HEK293 (cell line): ENCODE measurements around the gene GATA3.

Experiments used
- CTCF ChIA-PET: fragments of 350-600 bp; formaldehyde crosslinking; extraction: SDS; loops from one replicate; lab custom pipeline; 2021; ENCODE audit warnings: antibody characterized with exemption; lab: Yijun Ruan, JAX
- POLR2A ChIA-PET: fragments of 300-600 bp; formaldehyde crosslinking; extraction: SDS; loops from one replicate; lab custom pipeline; 2020; ENCODE audit warnings: antibody characterized with exemption, inconsistent platforms; lab: Yijun Ruan, JAX
- H3K27ac ChIP-seq: fragments of 200-500 bp; sonication (Bioruptor generic); 2 replicates; pipeline ENCODE4 v1.5.1; 2014; ENCODE audit warnings: low read depth, low read length, control low read depth, inconsistent platforms; ENCODE audit errors: extremely low read depth
- H3K36me3 ChIP-seq, 2 experiments: fragments of 200-500 bp in 1 of 2; sonication (Bioruptor generic) in 1 of 2; 1 replicate in 1 of 2; 2 replicates in 1 of 2; pipeline ENCODE4 v1.5.1; 2014 to 2017; ENCODE audit warnings: inconsistent platforms in 2 of 2, low read length in 2 of 2; ENCODE audit not compliant: control insufficient read depth in 2 of 2, insufficient read depth in 1 of 2
- H3K4me1 ChIP-seq: fragments of 200-500 bp; sonication (Bioruptor generic); 2 replicates; pipeline ENCODE4 v1.5.1; 2014; ENCODE audit warnings: mild to moderate bottlenecking, low read length, inconsistent platforms; ENCODE audit not compliant: control insufficient read depth, insufficient read depth
- H3K4me3 ChIP-seq: 2 replicates; pipeline ENCODE4 v1.5.1; 2011; ENCODE audit warnings: low read depth, mild to moderate bottlenecking, control low read depth, low read length, moderate library complexity
- H3K9me3 ChIP-seq: fragments of 200-500 bp; sonication (Bioruptor generic); 2 replicates; pipeline ENCODE4 v1.5.1; 2014; ENCODE audit warnings: low read depth, low read length, inconsistent platforms; ENCODE audit not compliant: control insufficient read depth, insufficient read depth
- BCL11B ChIP-seq: fragments of 450-650 bp; formaldehyde crosslinking; IDR thresholded peaks from 2 replicates; pipeline ENCODE4 v1.5.1; 2016; ENCODE audit warnings: low read depth, missing biosample characterization, missing genetic modification characterization
- CTCF ChIP-seq: fragments of 450-650 bp; formaldehyde crosslinking; IDR thresholded peaks from 2 replicates; pipeline ENCODE4 v1.5.1; 2016; ENCODE audit warnings: missing biosample characterization, missing genetic modification characterization
- HOXC10 ChIP-seq: sonication (generic); formaldehyde crosslinking; IDR thresholded peaks from 2 replicates; pipeline ENCODE4 v1.8.1; 2023; ENCODE audit warnings: mild to moderate bottlenecking, missing genetic modification reagents
- INSM2 ChIP-seq: fragments of 450-650 bp; formaldehyde crosslinking; IDR thresholded peaks from 2 replicates; pipeline ENCODE4 v1.5.1; 2016; ENCODE audit warnings: missing biosample characterization, missing genetic modification characterization
- KLF8 ChIP-seq: fragments of 450-650 bp; formaldehyde crosslinking; IDR thresholded peaks from 2 replicates; pipeline ENCODE4 v1.5.1; 2016; ENCODE audit warnings: missing biosample characterization, missing genetic modification characterization
- OVOL3 ChIP-seq: fragments of 450-650 bp; formaldehyde crosslinking; IDR thresholded peaks from 2 replicates; pipeline ENCODE4 v1.5.1; 2016; ENCODE audit warnings: missing biosample characterization, missing genetic modification characterization
- PRDM10 ChIP-seq: fragments of 450-650 bp; formaldehyde crosslinking; IDR thresholded peaks from 2 replicates; pipeline ENCODE4 v1.5.1; 2016; ENCODE audit warnings: missing biosample characterization, missing genetic modification characterization
- WT1 ChIP-seq: fragments of 450-650 bp; formaldehyde crosslinking; IDR thresholded peaks from 2 replicates; pipeline ENCODE4 v1.5.1; 2016; ENCODE audit warnings: missing biosample characterization, missing genetic modification characterization
- ZBTB20 ChIP-seq: fragments of 450-650 bp; formaldehyde crosslinking; IDR thresholded peaks from 2 replicates; pipeline ENCODE4 v1.5.1; 2016; ENCODE audit warnings: missing biosample characterization, missing genetic modification characterization
- ZFP3 ChIP-seq: fragments of 450-650 bp; formaldehyde crosslinking; IDR thresholded peaks from 2 replicates; pipeline ENCODE4 v1.5.1; 2016; ENCODE audit warnings: low read depth, missing biosample characterization, missing genetic modification characterization
- ZFP37 ChIP-seq: fragments of 450-650 bp; formaldehyde crosslinking; IDR thresholded peaks from 2 replicates; pipeline ENCODE4 v1.5.1; 2016; ENCODE audit warnings: missing biosample characterization, missing genetic modification characterization
- ZFP69B ChIP-seq: fragments of 450-650 bp; formaldehyde crosslinking; IDR thresholded peaks from 2 replicates; pipeline ENCODE4 v1.5.1; 2016; ENCODE audit warnings: missing biosample characterization, missing genetic modification characterization
- ZNF10 ChIP-seq: fragments of 450-650 bp; formaldehyde crosslinking; IDR thresholded peaks from 2 replicates; pipeline ENCODE4 v1.5.1; 2017; ENCODE audit warnings: missing biosample characterization, missing genetic modification characterization
- ZNF24 ChIP-seq: fragments of 450-650 bp; formaldehyde crosslinking; IDR thresholded peaks from 2 replicates; pipeline ENCODE4 v1.5.1; 2016; ENCODE audit warnings: missing biosample characterization, missing genetic modification characterization
- ZNF394 ChIP-seq: fragments of 450-650 bp; formaldehyde crosslinking; IDR thresholded peaks from 2 replicates; pipeline ENCODE4 v1.5.1; 2016; ENCODE audit warnings: missing biosample characterization, missing genetic modification characterization, mild to moderate bottlenecking, moderate library complexity, borderline replicate concordance
- ZNF426 ChIP-seq: fragments of 450-650 bp; formaldehyde crosslinking; IDR thresholded peaks from 2 replicates; pipeline ENCODE4 v1.5.1; 2017; ENCODE audit warnings: missing biosample characterization, missing genetic modification characterization, mild to moderate bottlenecking, inconsistent platforms, moderate library complexity
- ZNF514 ChIP-seq: fragments of 450-650 bp; formaldehyde crosslinking; IDR thresholded peaks from 2 replicates; pipeline ENCODE4 v1.5.1; 2016; ENCODE audit warnings: missing biosample characterization, missing genetic modification characterization
- ZNF518A ChIP-seq: fragments of 450-650 bp; formaldehyde crosslinking; conservative IDR thresholded peaks from 2 replicates; pipeline ENCODE4 v1.5.1; 2016; ENCODE audit warnings: low read depth, missing biosample characterization, missing genetic modification characterization
- ZNF596 ChIP-seq: fragments of 450-650 bp; IDR thresholded peaks from 2 replicates; pipeline ENCODE4 v1.5.0; 2018; ENCODE audit warnings: missing biosample characterization, mild to moderate bottlenecking, missing genetic modification characterization, moderate library complexity
- ZNF660 ChIP-seq: fragments of 450-650 bp; IDR thresholded peaks from 2 replicates; pipeline ENCODE4 v1.5.1; 2018; ENCODE audit warnings: missing biosample characterization, mild to moderate bottlenecking, missing genetic modification characterization
- ZNF791 ChIP-seq: fragments of 450-650 bp; formaldehyde crosslinking; IDR thresholded peaks from 2 replicates; pipeline ENCODE4 v1.5.1; 2016; ENCODE audit warnings: missing biosample characterization, missing genetic modification characterization

GATA3 gene

GRCh38 chr10:8052956-8053445 is 1.5 kb upstream of the GATA3 start:
- Histone ChIP-seq H3K4me1 (peaks cover 7% of the 10 kb centered on the region), H3K4me3 (no peak overlapping the region), H3K36me3 (peaks cover 0 to 20% of the 10 kb centered on the region in 2 experiments; a peak in 1 of 3 replicates), H3K9me3 (no peaks in the 10 kb centered on the region), H3K27ac (peak overlapping the region; percentile 30; the same call in 1 of the 2 replicates)
- TF ChIP-seq ZNF10 (peak; percentile 70), OVOL3 (no peak), CTCF (tag by site-specific recombination) (peak; percentile 78; the same call in 1 of the 2 replicates), ZNF24 (tag by site-specific recombination) (no peak), ZNF596 (tag by site-specific recombination) (no peak), PRDM10 (tag by site-specific recombination) (peak; percentile 55), BCL11B (tag by site-specific recombination) (peak; percentile 48; the same call in 1 of the 2 replicates), ZFP3 (tag by site-specific recombination) (no peak), ZNF426 (no peak), ZNF660 (tag by site-specific recombination) (0 out of 2 replicates have a peak, but pooled peaks have one; percentile 43)
- CTCF ChIA-PET: interaction anchor here (0.6 to 1.1 kb wide), 2 partner anchors 57 to 99 kb away, joined by 3 read pairs; no protein-coding TSS in a partner anchor
- POLR2A ChIA-PET: no interaction called here

- H3K9me3 ChIP-seq: no peaks in the 10 kb centered on the region
- peaks cover 7% of the 10 kb centered on the region for H3K4me1 ChIP-seq
- peaks cover 0 to 26% of the 10 kb centered on the region in 2 experiments; a peak in 2 of 3 replicates for H3K36me3 ChIP-seq
- CTCF ChIA-PET: interaction anchor here (0.6 to 1.1 kb wide), 2 partner anchors 56 to 94 kb away, joined by 3 to 7 read pairs; no protein-coding TSS in a partner anchor
- POLR2A ChIA-PET: interaction anchor here (0.6 to 1.3 kb wide), 9 partner anchors 35 to 480 kb away, joined by 3 to 6 read pairs (median 4); partner anchors contain the start of gene ATP5F1C
- peak overlapping the region; percentile 63 for H3K4me3 ChIP-seq
- H3K27ac ChIP-seq: peak overlapping the region; percentile 89
- TF ChIP-seq HOXC10 (CRISPR knock-in tag) (no peak), WT1 (peak; percentile 50; the same call in 1 of the 2 replicates), ZNF394 (tag by site-specific recombination) (0 out of 2 replicates have a peak, but pooled peaks have one; percentile 26), ZFP69B (tag by site-specific recombination) (peak; percentile 78), INSM2 (tag by site-specific recombination) (peak; percentile 73), ZNF518A (tag by site-specific recombination) (no peak), ZNF514 (no peak), KLF8 (tag by site-specific recombination) (peak; percentile 39; the same call in 1 of the 2 replicates), ZBTB20 (tag by site-specific recombination) (peak; percentile 58; the same call in 1 of the 2 replicates), ZNF791 (tag by site-specific recombination) (no peak), ZFP37 (tag by site-specific recombination) (peak; percentile 86; the same call in 1 of the 2 replicates)
These were observed 843 bp upstream of the GATA3 start for GRCh38 chr10:8053446-8054243.
